H1 (cell line): ENCODE data around the gene IL7R. TPM values are rescaled to one million over a fixed set of nuclear protein-coding genes. Genes with fewer than 3 reads are reported as not detected.
A peak's percentile ranks its signal among the peaks of the same experiment; 100 is the strongest.

Experiments used
- CTCF ChIA-PET: fragments of 300-600 bp; sonication (Branson Sonifier 250); formaldehyde crosslinking; loops from one replicate; lab custom pipeline; 2021; ENCODE audit not compliant: partially characterized antibody; lab: Charles Lee
- POLR2A ChIA-PET: fragments of 300-600 bp; sonication (Branson Sonifier 250); formaldehyde crosslinking; loops from one replicate; lab custom pipeline; 2021; ENCODE audit warnings: inconsistent platforms; ENCODE audit not compliant: partially characterized antibody; lab: Charles Lee
- DNase-seq, 2 experiments: peaks; one replicate each; pipeline versions ENCODE4 v3.0.0 to v3.0.0-alpha.2; 2010 to 2022; ENCODE audit warnings: low spot score in 2 of 2, low read depth in 1 of 2, mixed read lengths in 1 of 2
- FAIRE-seq: peaks from 2 replicates; lab custom pipeline; 2011; peaks lifted over from hg19 to GRCh38; lab: Jason Lieb, UNC
- H2AFZ ChIP-seq: 2 replicates; pipeline ENCODE4 v1.8.1; 2012; ENCODE audit warnings: low read length, inconsistent platforms
- H2AK5ac ChIP-seq: 2 replicates; pipeline ENCODE4 v1.6.1; 2013; ENCODE audit warnings: low read depth, low read length
- H2BK120ac ChIP-seq: replicated peaks from 2 replicates; pipeline ENCODE3; 2013; ENCODE audit warnings: low read depth, low read length, inconsistent platforms
- H2BK12ac ChIP-seq: 2 replicates; pipeline ENCODE4 v1.6.1; 2013; ENCODE audit warnings: low read depth, low read length
- H2BK15ac ChIP-seq: 2 replicates; pipeline ENCODE4 v1.6.1; 2013; ENCODE audit warnings: low read length
- H2BK20ac ChIP-seq: 2 replicates; pipeline ENCODE4 v1.6.1; 2013; ENCODE audit warnings: low read length
- H2BK5ac ChIP-seq: 2 replicates; pipeline ENCODE4 v1.6.1; 2013; ENCODE audit warnings: low read depth, low read length
- H3K14ac ChIP-seq: 2 replicates; pipeline ENCODE4 v1.6.1; 2013; ENCODE audit warnings: inconsistent platforms; ENCODE audit not compliant: insufficient read length
- H3K18ac ChIP-seq: 2 replicates; pipeline ENCODE4 v1.6.1; 2013; ENCODE audit warnings: low read length; ENCODE audit errors: extremely low read depth
- H3K23ac ChIP-seq: 2 replicates; pipeline ENCODE4 v1.6.1; 2013; ENCODE audit warnings: inconsistent platforms; ENCODE audit not compliant: insufficient read length
- H3K23me2 ChIP-seq: 2 replicates; pipeline ENCODE4 v1.6.1; 2013; ENCODE audit warnings: low read depth, low read length
- H3K27ac ChIP-seq: 2 replicates; pipeline ENCODE4 v1.6.1; 2011; ENCODE audit warnings: low read depth, low read length, inconsistent platforms
- H3K27me3 ChIP-seq, 4 experiments: replicated peaks in 1 of 4; 1 replicate in 1 of 4; 2 replicates in 3 of 4; pipeline versions ENCODE4 v1.6.1 to v1.8.1; 2011 to 2013; ENCODE audit warnings: low read length in 3 of 4, mild to moderate bottlenecking in 3 of 4, inconsistent platforms in 2 of 4, mixed read lengths in 2 of 4, moderate library complexity in 1 of 4; ENCODE audit not compliant: control insufficient read depth in 3 of 4, insufficient read depth in 3 of 4; ENCODE audit errors: extremely low read depth in 1 of 4
- H3K36me3 ChIP-seq, 4 experiments: 2 replicates each; pipeline versions ENCODE4 v1.6.1 to v1.8.1; 2011 to 2013; ENCODE audit warnings: mild to moderate bottlenecking in 4 of 4, low read length in 3 of 4, moderate library complexity in 2 of 4, control low read depth in 1 of 4, inconsistent platforms in 1 of 4; ENCODE audit not compliant: insufficient read depth in 4 of 4, control insufficient read depth in 2 of 4
- H3K4ac ChIP-seq: replicated peaks from 2 replicates; pipeline ENCODE3; 2013; ENCODE audit warnings: low read length, low read depth, mixed read lengths, inconsistent platforms; ENCODE audit not compliant: insufficient read length
- H3K4me1 ChIP-seq, 4 experiments: replicated peaks in 1 of 4; 1 replicate in 1 of 4; 2 replicates in 3 of 4; pipeline versions ENCODE4 v1.6.1 to v1.8.1; 2011 to 2013; ENCODE audit warnings: low read length in 3 of 4, inconsistent platforms in 2 of 4, mixed read lengths in 1 of 4; ENCODE audit not compliant: insufficient read depth in 4 of 4, control insufficient read depth in 3 of 4
- H3K4me2 ChIP-seq, 2 experiments: 2 replicates each; pipeline versions ENCODE4 v1.6.1 to v1.8.1; 2011 to 2013; ENCODE audit warnings: low read depth in 2 of 2, low read length in 2 of 2, control low read depth in 1 of 2, inconsistent platforms in 1 of 2, mild to moderate bottlenecking in 1 of 2; ENCODE audit not compliant: insufficient read depth in 1 of 2
- H3K4me3 ChIP-seq, 4 experiments: fragments of 200-600, 300-600 bp in 1 of 4; sonication (generic), shearing (Covaris generic), sonication (Bioruptor Twin) in 1 of 4; 2 replicates each; pipeline versions ENCODE4 v1.5.1 to v1.8.1; 2011 to 2016; ENCODE audit warnings: low read length in 4 of 4, low read depth in 3 of 4, control low read depth in 2 of 4, inconsistent platforms in 2 of 4, mild to moderate bottlenecking in 2 of 4, mixed read lengths in 1 of 4, moderate library complexity in 1 of 4; ENCODE audit not compliant: insufficient read depth in 2 of 4; ENCODE audit errors: extremely low read depth in 1 of 4
- H3K56ac ChIP-seq: replicated peaks from 2 replicates; pipeline ENCODE3; 2013; ENCODE audit warnings: low read depth, mild to moderate bottlenecking, mixed read lengths, low read length, inconsistent platforms; ENCODE audit not compliant: insufficient read length
- H3K79me1 ChIP-seq: 2 replicates; pipeline ENCODE4 v1.6.1; 2013; ENCODE audit warnings: low read depth, low read length, control low read depth
- H3K79me2 ChIP-seq, 2 experiments: 2 replicates each; pipeline versions ENCODE4 v1.6.1 to v1.8.1; 2012 to 2013; ENCODE audit warnings: low read length in 2 of 2, mild to moderate bottlenecking in 2 of 2, inconsistent platforms in 1 of 2; ENCODE audit not compliant: insufficient read depth in 2 of 2, control insufficient read depth in 1 of 2
- H3K9ac ChIP-seq, 4 experiments: replicated peaks in 1 of 4; 1 replicate in 1 of 4; 2 replicates in 3 of 4; pipeline versions ENCODE4 v1.6.1 to v1.8.1; 2011 to 2013; ENCODE audit warnings: low read depth in 3 of 4, low read length in 3 of 4, control low read depth in 2 of 4, mild to moderate bottlenecking in 2 of 4, moderate library complexity in 2 of 4, inconsistent platforms in 1 of 4; ENCODE audit errors: extremely low read depth in 1 of 4
- H3K9me3 ChIP-seq, 2 experiments: 2 replicates each; pipeline versions ENCODE4 v1.6.1 to v1.8.1; 2012 to 2013; ENCODE audit warnings: mild to moderate bottlenecking in 2 of 2, moderate library complexity in 2 of 2, control low read depth in 1 of 2, inconsistent platforms in 1 of 2, low read depth in 1 of 2, low read length in 1 of 2, mixed read lengths in 1 of 2; ENCODE audit not compliant: insufficient read depth in 2 of 2
- H4K20me1 ChIP-seq, 2 experiments: replicated peaks in 1 of 2; 2 replicates each; pipeline versions ENCODE3 to v1.8.1; 2011 to 2013; ENCODE audit warnings: inconsistent platforms in 2 of 2, low read length in 2 of 2, mild to moderate bottlenecking in 1 of 2; ENCODE audit not compliant: insufficient read depth in 2 of 2, control insufficient read depth in 1 of 2
- H4K5ac ChIP-seq: 2 replicates; pipeline ENCODE4 v1.6.1; 2013; ENCODE audit warnings: low read length, low read depth, mixed read lengths, inconsistent platforms; ENCODE audit not compliant: insufficient read length
- H4K8ac ChIP-seq: 2 replicates; pipeline ENCODE4 v1.8.0; 2013; ENCODE audit warnings: mild to moderate bottlenecking, moderate library complexity, low read length, inconsistent platforms; ENCODE audit not compliant: insufficient read depth; ENCODE audit errors: extremely low read depth
- H4K91ac ChIP-seq: replicated peaks from 2 replicates; pipeline ENCODE3; 2013; ENCODE audit warnings: low read length, mixed read lengths, inconsistent platforms; ENCODE audit not compliant: insufficient read length
- CTBP2 ChIP-seq: IDR thresholded peaks from 2 replicates; pipeline ENCODE4 v1.7.0; 2011; ENCODE audit warnings: borderline replicate concordance, mild to moderate bottlenecking, moderate library complexity, mixed read lengths, low read length; ENCODE audit not compliant: insufficient read depth, insufficient read length
- GTF2F1 ChIP-seq: IDR thresholded peaks from 2 replicates; pipeline ENCODE4 v1.6.1; 2012; ENCODE audit warnings: low read depth, low read length, improper control_type of control experiment, borderline replicate concordance
- HDAC2 ChIP-seq, 2 experiments: fragments of 300-600 bp in 1 of 2; sonication (generic) in 1 of 2; IDR thresholded peaks; 2 replicates each; pipeline ENCODE4 v1.6.1; 2011 to 2012; ENCODE audit warnings: low read depth in 2 of 2, low read length in 2 of 2, mild to moderate bottlenecking in 2 of 2, moderate library complexity in 2 of 2, borderline replicate concordance in 1 of 2, inconsistent platforms in 1 of 2
- KDM5A ChIP-seq: fragments of 200-600 bp; IDR thresholded peaks from 2 replicates; pipeline ENCODE4 v1.7.1; 2012; ENCODE audit warnings: mild to moderate bottlenecking, low read length, inconsistent platforms, mixed read lengths
- RNF2 ChIP-seq: fragments of 200-900, 300-1000 bp; sonication (generic); IDR thresholded peaks from 2 replicates; pipeline ENCODE4 v1.7.1; 2016; ENCODE audit warnings: borderline replicate concordance, low read depth, mild to moderate bottlenecking, antibody characterized with exemption, low read length; ENCODE audit not compliant: poor library complexity, severe bottlenecking; ENCODE audit errors: missing control alignments
- SIRT6 ChIP-seq: IDR thresholded peaks from one replicate; pipeline ENCODE4 v1.7.1; 2012; ENCODE audit warnings: low read length, inconsistent platforms
- TBP ChIP-seq: IDR thresholded peaks from 2 replicates; pipeline ENCODE4 v1.6.1; 2011; ENCODE audit warnings: low read depth, low read length, improper control_type of control experiment
- WGBS, 2 experiments: shearing (Covaris generic) in 1 of 2; methylation state at CpG; one replicate each; pipeline versions ENCODE4 v1.1.6 to v1.1.7; 2013 to 2015; ENCODE audit warnings: low lambda C conversion rate in 2 of 2, mixed read lengths in 2 of 2, inconsistent platforms in 1 of 2, low coverage in 1 of 2, missing lambda C conversion rate in 1 of 2; ENCODE audit not compliant: insufficient replicate concordance in 2 of 2, insufficient coverage in 1 of 2, insufficient read length in 1 of 2; ENCODE audit errors: extremely low coverage in 1 of 2, missing lambda C conversion rate in 1 of 2; 5-methylcytosine and 5-hydroxymethylcytosine counted together
- polyA plus RNA-seq, 7 experiments: library from polyadenylated mRNA; depleted of rRNA in 3 of 7; stranded (reverse) in 5 of 7; unstranded in 2 of 7; fragments of >200 nt in 5 of 7; fragments of 200-250 nt in 2 of 7; gene quantifications; 1 replicate in 5 of 7; 2 replicates in 1 of 7; 4 replicates in 1 of 7; pipeline versions ENCODE4 v1.2.1 to v1.2.3, GENCODE V29; 2011 to 2013; ENCODE audit warnings: missing spikeins in 2 of 7, mixed read lengths in 2 of 7
- total RNA-seq: library from RNA; stranded (reverse); fragmentation: NEBNext Ultra II Directional; extraction: Animal tissue kit (Norgen Biotek cat#: 25700); gene quantifications from 2 replicates; pipeline ENCODE4 v1.2.1, GENCODE V29; 2021
- TF ChIP-seq, protein P1 (sequence below): IDR thresholded peaks from 2 replicates; pipeline ENCODE4 v1.6.1; 2011; ENCODE audit warnings: low read length, improper control_type of control experiment
- TF ChIP-seq, protein P2 (sequence below): IDR thresholded peaks from 2 replicates; pipeline ENCODE4 v1.6.1; 2012; ENCODE audit warnings: inconsistent platforms

Gene IL7R
- total and polyA plus RNA-seq, 2 of the 8 experiments (the other 6 are each of a cell fraction or from before 2014, with no cell fraction given): not detected

DNA sequence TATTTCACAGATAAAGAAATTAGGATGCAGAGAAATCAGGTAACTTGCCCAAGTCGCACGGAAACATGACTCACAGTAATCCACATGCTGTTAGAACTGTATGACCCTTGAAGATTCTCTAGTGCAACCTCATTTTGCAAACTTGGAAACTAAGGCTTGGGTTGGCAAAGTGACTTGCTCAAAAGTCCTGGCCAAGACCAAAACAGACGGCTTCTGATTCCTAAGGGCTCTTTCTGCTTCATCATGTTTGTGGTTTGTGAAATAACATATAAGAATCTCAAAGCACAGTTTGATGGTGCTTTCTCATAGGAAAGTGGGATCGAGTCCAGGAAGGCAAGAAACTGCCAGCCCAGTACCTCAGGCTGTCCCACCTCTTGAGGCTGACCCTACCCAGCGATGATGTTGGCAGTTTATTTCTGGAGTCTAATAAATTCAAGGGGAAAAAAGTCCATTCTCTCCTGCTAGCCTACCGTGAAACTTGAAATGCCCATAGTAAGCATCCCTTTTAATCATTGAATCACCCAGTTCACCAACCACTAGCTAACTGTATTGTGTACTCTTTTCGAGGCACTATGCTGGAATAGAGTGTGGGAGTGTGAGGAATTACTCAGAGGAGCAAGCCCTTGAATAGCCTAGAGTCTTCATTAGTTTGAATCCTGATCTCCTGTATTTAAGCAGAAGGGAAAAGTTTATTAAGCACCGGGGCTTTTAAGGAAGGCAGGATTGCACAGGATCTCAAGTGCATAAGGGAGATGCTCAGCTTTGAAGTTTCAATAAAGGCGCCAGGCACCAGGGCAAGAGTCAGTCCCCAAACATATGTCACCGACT lies 67.6 kb downstream of the IL7R start:
- Histone ChIP-seq H3K27me3 (peaks cover 5 to 23% (median 17%) of the 10 kb centered on the region in 4 experiments), H2AK5ac (no peak overlapping the region), H2BK12ac (no peak overlapping the region), H3K4me1 (no peaks in the 10 kb centered on the region), H3K9ac (no peak overlapping the region), H3K23ac (no peak overlapping the region), H3K27ac (no peak overlapping the region), H3K9me3 (no peaks in the 10 kb centered on the region), H3K79me1 (no peaks in the 10 kb centered on the region), H3K4ac (no peak overlapping the region), H2BK5ac (no peak overlapping the region), H3K4me2 (0 out of 4 replicates have a peak overlapping the region, but pooled peaks of 1 of the 2 experiments have one; percentile 44), H2BK15ac (no peak overlapping the region), H2BK120ac (no peak overlapping the region), H4K91ac (no peak overlapping the region), H3K14ac (no peak overlapping the region), H3K4me3 (no peak overlapping the region), H3K36me3 (no peaks in the 10 kb centered on the region), H2AFZ (no peak overlapping the region), H2BK20ac (no peak overlapping the region), H4K20me1 (peaks cover 2 to 3% of the 10 kb centered on the region in 2 experiments), H3K23me2 (no peaks in the 10 kb centered on the region), H4K8ac (no peak overlapping the region), H3K79me2 (no peaks in the 10 kb centered on the region), H4K5ac (no peak overlapping the region), H3K56ac (no peak overlapping the region), H3K18ac (no peak overlapping the region)
- WGBS, 2 experiments: 73% methylated on average over 10 of the region's 10 CpGs; no CpG with 5 or more reads in 1 of the 2 experiments
- CTCF ChIA-PET: interaction anchor here (0.6 to 4.2 kb wide), 40 partner anchors 8 to 832 kb away, joined by 3 to 45 read pairs (median 4); partner anchors contain the start of gene CAPSL
- FAIRE-seq: no peak
- POLR2A ChIA-PET: no interaction called here
- DNase-seq: no peak
- TF ChIP-seq HDAC2 (IDR thresholded peaks at IDR 0.05; ENCODE audit: borderline replicate concordance in 1 of 2, low read depth in 2 of 2, low read length in 2 of 2) (no peak), TBP (no peak), KDM5A (no peak), SIRT6 (no peak), CTBP2 (no peak), GTF2F1 (no peak), RNF2 (no peak)
- TF ChIP-seq, protein P1, sequence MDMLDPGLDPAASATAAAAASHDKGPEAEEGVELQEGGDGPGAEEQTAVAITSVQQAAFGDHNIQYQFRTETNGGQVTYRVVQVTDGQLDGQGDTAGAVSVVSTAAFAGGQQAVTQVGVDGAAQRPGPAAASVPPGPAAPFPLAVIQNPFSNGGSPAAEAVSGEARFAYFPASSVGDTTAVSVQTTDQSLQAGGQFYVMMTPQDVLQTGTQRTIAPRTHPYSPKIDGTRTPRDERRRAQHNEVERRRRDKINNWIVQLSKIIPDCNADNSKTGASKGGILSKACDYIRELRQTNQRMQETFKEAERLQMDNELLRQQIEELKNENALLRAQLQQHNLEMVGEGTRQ: no peak
- TF ChIP-seq, protein P2, sequence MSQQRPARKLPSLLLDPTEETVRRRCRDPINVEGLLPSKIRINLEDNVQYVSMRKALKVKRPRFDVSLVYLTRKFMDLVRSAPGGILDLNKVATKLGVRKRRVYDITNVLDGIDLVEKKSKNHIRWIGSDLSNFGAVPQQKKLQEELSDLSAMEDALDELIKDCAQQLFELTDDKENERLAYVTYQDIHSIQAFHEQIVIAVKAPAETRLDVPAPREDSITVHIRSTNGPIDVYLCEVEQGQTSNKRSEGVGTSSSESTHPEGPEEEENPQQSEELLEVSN: no peak
